Measurements from ENCODE around the gene GRID1. TPM values are rescaled to one million over a fixed set of nuclear protein-coding genes. Genes with fewer than 3 reads are reported as not detected.
A peak's percentile ranks its signal among the peaks of the same experiment; 100 is the strongest.

Gene GRID1
- total RNA-seq, 3 donors from 2014 or later, result 2.3 to 8.5 (median 5.9) TPM

GRCh38 chr10:86327954-86328725, 38.5 kb downstream of the GRID1 start:
- no peaks in the 10 kb centered on the region for H3K4me1 ChIP-seq
- no peak for TF ChIP-seq CTCF (IDR thresholded peaks at IDR 0.05)
- no peak for TF ChIP-seq POLR2A (IDR thresholded peaks at IDR 0.05)
- no peak for TF ChIP-seq POLR2AphosphoS5 (IDR thresholded peaks at IDR 0.05)
- H3K27ac ChIP-seq, result no peak overlapping the region
- no peak overlapping the region for H3K4me3 ChIP-seq
- intact Hi-C loops (cut with DNase I; ENCODE audit: low total_unique reads), result no loop called here
- no peak for DNase-seq (ENCODE audit: low spot score in 2 of 2)
- no peaks in the 10 kb centered on the region for H3K36me3 ChIP-seq
- no peaks in the 10 kb centered on the region for H3K27me3 ChIP-seq
- H3K9me3 ChIP-seq, result no peaks in the 10 kb centered on the region

GRCh38 chr10:86325158-86325557, 41.4 kb downstream of the GRID1 start:
- no peaks in the 10 kb centered on the region for H3K9me3 ChIP-seq
- no peak for DNase-seq (ENCODE audit: low spot score in 2 of 2)
- no peaks in the 10 kb centered on the region for H3K27me3 ChIP-seq
- no peaks in the 10 kb centered on the region for H3K4me1 ChIP-seq
- TF ChIP-seq POLR2AphosphoS5 (IDR thresholded peaks at IDR 0.05) (no peak), CTCF (IDR thresholded peaks at IDR 0.05) (no peak), POLR2A (IDR thresholded peaks at IDR 0.05) (no peak)
- intact Hi-C loops (cut with DNase I; ENCODE audit: low total_unique reads), result no loop called here
- H3K36me3 ChIP-seq, result no peaks in the 10 kb centered on the region
- H3K4me3 ChIP-seq, result no peak overlapping the region
- H3K27ac ChIP-seq, result no peak overlapping the region

- peak in 1 of 2 donors; percentile 22 for DNase-seq (ENCODE audit: low spot score in 2 of 2)
- H3K4me1 ChIP-seq, result no peaks in the 10 kb centered on the region
Measured at GRCh38 chr10:86321568-86321967, 45.0 kb downstream of the GRID1 start.

GRCh38 chr10:86319676-86320075, 46.9 kb downstream of the GRID1 start:
- Histone ChIP-seq H3K27me3 (no peaks in the 10 kb centered on the region), H3K27ac (no peak overlapping the region), H3K9me3 (no peaks in the 10 kb centered on the region), H3K4me3 (no peak overlapping the region), H3K36me3 (no peaks in the 10 kb centered on the region), H3K4me1 (no peaks in the 10 kb centered on the region)
- TF ChIP-seq CTCF (IDR thresholded peaks at IDR 0.05) (no peak), POLR2A (IDR thresholded peaks at IDR 0.05) (no peak), POLR2AphosphoS5 (IDR thresholded peaks at IDR 0.05) (no peak)
- DNase-seq (ENCODE audit: low spot score in 2 of 2), result peak in 1 of 2 donors; percentile 27
- intact Hi-C loops (cut with DNase I; ENCODE audit: low total_unique reads), result no loop called here

More at GRCh38 chr10:86321568-86321967, 45.0 kb downstream of the GRID1 start:
- Histone ChIP-seq H3K27me3 (no peaks in the 10 kb centered on the region), H3K4me3 (no peak overlapping the region), H3K27ac (no peak overlapping the region), H3K9me3 (no peaks in the 10 kb centered on the region), H3K36me3 (no peaks in the 10 kb centered on the region)
- TF ChIP-seq POLR2AphosphoS5 (IDR thresholded peaks at IDR 0.05) (no peak), POLR2A (IDR thresholded peaks at IDR 0.05) (no peak), CTCF (IDR thresholded peaks at IDR 0.05) (no peak)
- intact Hi-C loops (cut with DNase I; ENCODE audit: low total_unique reads), result no loop called here

- H3K36me3 ChIP-seq, result no peaks in the 10 kb centered on the region
- DNase-seq (ENCODE audit: low spot score in 2 of 2), result peak in 1 of 2 donors; percentile 27
- intact Hi-C loops (cut with DNase I; ENCODE audit: low total_unique reads), result no loop called here
- no peaks in the 10 kb centered on the region for H3K9me3 ChIP-seq
- H3K4me3 ChIP-seq, result no peak overlapping the region
- TF ChIP-seq POLR2AphosphoS5 (IDR thresholded peaks at IDR 0.05) (no peak), CTCF (IDR thresholded peaks at IDR 0.05) (no peak), POLR2A (IDR thresholded peaks at IDR 0.05) (no peak)
- H3K4me1 ChIP-seq, result no peaks in the 10 kb centered on the region
- H3K27ac ChIP-seq, result no peak overlapping the region
- no peaks in the 10 kb centered on the region for H3K27me3 ChIP-seq
Measured at GRCh38 chr10:86317949-86318725, 48.5 kb downstream of the GRID1 start.

Data from breast epithelium (tissue), 4 donors.